Measurements from ENCODE around the gene LAMA3.

Gene LAMA3

DNA sequence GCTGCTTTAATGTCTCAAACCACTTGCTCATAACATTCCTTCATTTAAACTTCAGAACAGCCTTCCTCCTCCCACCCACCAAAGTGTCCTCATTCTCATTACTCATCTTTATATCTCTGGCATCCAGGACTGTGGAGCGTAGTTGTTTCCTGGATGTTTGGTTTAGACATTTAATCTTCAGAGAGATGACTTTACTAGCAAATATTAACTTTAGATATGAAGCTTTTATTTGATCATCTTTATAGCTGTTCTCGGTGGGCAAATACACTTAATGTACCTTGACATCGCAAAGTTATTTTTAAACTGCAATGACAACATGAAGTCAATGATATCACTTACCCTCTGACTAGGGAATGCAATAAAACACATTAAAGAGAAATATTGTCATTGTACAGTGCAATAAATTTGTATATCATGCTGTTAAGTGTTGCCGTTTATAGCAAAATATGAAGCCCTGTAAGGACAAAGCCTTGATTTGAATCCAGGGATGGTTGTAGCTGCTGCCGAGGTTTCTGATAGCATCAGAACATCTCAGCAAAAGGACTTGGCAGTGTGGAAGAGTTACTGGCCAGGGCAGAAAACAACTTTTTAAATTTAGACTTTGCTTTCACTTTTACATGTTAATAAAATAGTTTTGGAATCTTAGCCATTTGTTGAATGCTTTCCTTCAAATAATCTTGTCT is 4.6 kb upstream of the LAMA3 start:
- H3K4me3 ChIP-seq (ENCODE audit: low read length in 2 of 2) = no peak overlapping the region
- H3K36me3 ChIP-seq (ENCODE audit: control insufficient read depth in 2 of 2, insufficient read depth in 2 of 2, low read length in 2 of 2) = no peaks in the 10 kb centered on the region
- no peak overlapping the region for H3K9ac ChIP-seq (ENCODE audit: low read depth in 1 of 2, low read length in 2 of 2)
- peaks cover 8 to 13% of the 10 kb centered on the region in 2 donors for H3K27me3 ChIP-seq (ENCODE audit: control insufficient read depth in 2 of 2, insufficient read depth in 2 of 2, low read length in 2 of 2)
- peaks cover 3 to 14% of the 10 kb centered on the region in 2 donors for H3K4me1 ChIP-seq (ENCODE audit: control insufficient read depth in 2 of 2, insufficient read depth in 2 of 2, low read length in 2 of 2)
- H3K9me3 ChIP-seq (ENCODE audit: control insufficient read depth in 2 of 2, low read length in 2 of 2) = no peaks in the 10 kb centered on the region
- H3K27ac ChIP-seq (ENCODE audit: low read depth in 2 of 2, low read length in 2 of 2) = peak overlapping the region in 1 of 2 donors; percentile 39

DNA sequence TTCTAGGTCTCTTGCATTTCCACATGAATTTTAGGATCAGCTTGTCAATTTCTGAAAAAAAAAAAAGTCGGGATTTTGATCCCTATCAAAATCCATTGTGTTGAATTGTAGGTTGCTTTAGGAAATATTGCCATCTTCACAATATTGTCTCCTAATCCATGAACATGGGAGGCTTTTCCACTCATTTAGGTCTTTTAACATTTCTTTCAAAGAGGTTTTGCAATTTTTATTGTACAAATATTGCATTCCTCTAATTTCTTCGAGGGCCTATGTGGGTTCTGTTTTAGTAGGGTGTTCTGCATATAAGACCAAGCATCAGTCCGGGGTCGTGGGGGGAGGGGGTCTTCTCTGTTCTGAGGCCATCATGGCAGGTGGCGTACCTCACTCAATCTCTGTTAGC is 725 bp upstream of the LAMA3 start:
- H3K27me3 ChIP-seq (ENCODE audit: control insufficient read depth in 2 of 2, insufficient read depth in 2 of 2, low read length in 2 of 2) = peaks cover 12 to 14% of the 10 kb centered on the region in 2 donors
- no peaks in the 10 kb centered on the region for H3K9me3 ChIP-seq (ENCODE audit: control insufficient read depth in 2 of 2, low read length in 2 of 2)
- no peak overlapping the region for H3K9ac ChIP-seq (ENCODE audit: low read depth in 1 of 2, low read length in 2 of 2)
- H3K27ac ChIP-seq (ENCODE audit: low read depth in 2 of 2, low read length in 2 of 2) = no peak overlapping the region
- peaks cover 3 to 14% of the 10 kb centered on the region in 2 donors for H3K4me1 ChIP-seq (ENCODE audit: control insufficient read depth in 2 of 2, insufficient read depth in 2 of 2, low read length in 2 of 2)
- no peaks in the 10 kb centered on the region for H3K36me3 ChIP-seq (ENCODE audit: control insufficient read depth in 2 of 2, insufficient read depth in 2 of 2, low read length in 2 of 2)
- peak overlapping the region; percentile 62 to 70 for H3K4me3 ChIP-seq (ENCODE audit: low read length in 2 of 2)

GRCh38 chr18:23689616-23690504 is 607 bp downstream of the LAMA3 start:
- Histone ChIP-seq H3K4me1 (ENCODE audit: control insufficient read depth in 2 of 2, insufficient read depth in 2 of 2, low read length in 2 of 2) (peaks cover 3 to 13% of the 10 kb centered on the region in 2 donors), H3K36me3 (ENCODE audit: control insufficient read depth in 2 of 2, insufficient read depth in 2 of 2, low read length in 2 of 2) (no peaks in the 10 kb centered on the region), H3K27ac (ENCODE audit: low read depth in 2 of 2, low read length in 2 of 2) (no peak overlapping the region), H3K4me3 (ENCODE audit: low read length in 2 of 2) (peak overlapping the region; percentile 62 to 70), H3K9me3 (ENCODE audit: control insufficient read depth in 2 of 2, low read length in 2 of 2) (no peaks in the 10 kb centered on the region), H3K9ac (ENCODE audit: low read depth in 1 of 2, low read length in 2 of 2) (peak overlapping the region in 1 of 2 donors; percentile 61), H3K27me3 (ENCODE audit: control insufficient read depth in 2 of 2, insufficient read depth in 2 of 2, low read length in 2 of 2) (peaks cover 12 to 14% of the 10 kb centered on the region in 2 donors)

DNA sequence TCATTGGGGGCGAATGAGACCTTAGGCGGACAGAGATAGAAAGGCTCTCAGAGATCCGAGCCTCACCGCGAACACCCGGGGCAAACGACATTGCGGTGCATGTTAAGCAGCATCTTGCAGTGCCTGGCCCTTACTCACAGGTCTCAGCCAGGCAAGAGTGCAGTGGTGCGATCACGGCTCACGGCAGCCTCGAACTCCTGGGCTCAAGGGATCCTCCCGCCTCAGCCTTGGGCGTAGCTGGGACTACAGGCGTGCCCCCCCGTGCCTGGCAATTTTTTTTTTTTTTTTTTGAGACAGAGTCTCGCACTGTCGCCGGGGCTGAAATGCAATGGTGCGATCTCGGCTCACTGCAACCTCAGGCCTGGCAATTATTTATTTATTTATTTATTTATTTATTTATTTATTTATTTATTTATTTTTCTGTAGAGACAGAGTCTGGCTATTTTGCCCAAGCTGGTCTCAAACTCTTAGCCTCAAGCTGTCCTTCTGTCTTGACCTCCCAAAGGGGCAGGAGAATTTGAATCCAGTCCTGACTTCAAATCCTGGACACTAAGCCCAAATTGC is 1.3 kb downstream of the LAMA3 start:
- Histone ChIP-seq H3K36me3 (ENCODE audit: control insufficient read depth in 2 of 2, insufficient read depth in 2 of 2, low read length in 2 of 2) (no peaks in the 10 kb centered on the region), H3K9ac (ENCODE audit: low read depth in 1 of 2, low read length in 2 of 2) (peak overlapping the region in 1 of 2 donors; percentile 61), H3K27ac (ENCODE audit: low read depth in 2 of 2, low read length in 2 of 2) (no peak overlapping the region), H3K4me3 (ENCODE audit: low read length in 2 of 2) (peak overlapping the region; percentile 62 to 70), H3K4me1 (ENCODE audit: control insufficient read depth in 2 of 2, insufficient read depth in 2 of 2, low read length in 2 of 2) (peaks cover 3 to 13% of the 10 kb centered on the region in 2 donors), H3K27me3 (ENCODE audit: control insufficient read depth in 2 of 2, insufficient read depth in 2 of 2, low read length in 2 of 2) (peaks cover 12 to 14% of the 10 kb centered on the region in 2 donors), H3K9me3 (ENCODE audit: control insufficient read depth in 2 of 2, low read length in 2 of 2) (no peaks in the 10 kb centered on the region)

DNA sequence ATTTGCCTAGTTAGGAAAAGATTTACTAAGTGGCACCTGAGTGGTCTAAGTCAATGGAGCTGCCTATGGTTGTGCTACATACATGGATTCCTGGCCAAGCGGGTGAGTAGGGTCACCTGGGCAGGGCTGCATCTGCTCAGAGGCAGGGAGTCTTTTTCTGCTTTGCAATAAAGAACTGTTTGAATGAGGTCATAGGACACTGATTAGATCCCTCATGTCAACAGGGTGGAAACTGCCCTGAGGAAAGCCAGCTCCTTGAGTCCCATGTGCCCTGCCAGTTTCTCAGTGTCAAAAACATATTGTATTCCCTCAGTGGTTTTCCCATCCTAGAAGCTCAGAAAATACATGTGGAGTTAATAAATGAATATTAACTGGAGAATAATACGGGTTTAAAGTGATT is 4.6 kb downstream of the LAMA3 start:
- H3K27me3 ChIP-seq (ENCODE audit: control insufficient read depth in 2 of 2, insufficient read depth in 2 of 2, low read length in 2 of 2) = peaks cover 8 to 9% of the 10 kb centered on the region in 2 donors
- H3K4me3 ChIP-seq (ENCODE audit: low read length in 2 of 2) = no peak overlapping the region
- no peak overlapping the region for H3K27ac ChIP-seq (ENCODE audit: low read depth in 2 of 2, low read length in 2 of 2)
- peaks cover 1 to 7% of the 10 kb centered on the region in 2 donors for H3K4me1 ChIP-seq (ENCODE audit: control insufficient read depth in 2 of 2, insufficient read depth in 2 of 2, low read length in 2 of 2)
- H3K9me3 ChIP-seq (ENCODE audit: control insufficient read depth in 2 of 2, low read length in 2 of 2) = no peaks in the 10 kb centered on the region
- H3K9ac ChIP-seq (ENCODE audit: low read depth in 1 of 2, low read length in 2 of 2) = no peak overlapping the region
- H3K36me3 ChIP-seq (ENCODE audit: control insufficient read depth in 2 of 2, insufficient read depth in 2 of 2, low read length in 2 of 2) = no peaks in the 10 kb centered on the region

GRCh38 chr18:23694637-23695430 is 5.6 kb downstream of the LAMA3 start:
- Histone ChIP-seq H3K4me1 (ENCODE audit: control insufficient read depth in 2 of 2, insufficient read depth in 2 of 2, low read length in 2 of 2) (peaks cover 0 to 2% of the 10 kb centered on the region in 2 donors), H3K9ac (ENCODE audit: low read depth in 1 of 2, low read length in 2 of 2) (no peak overlapping the region), H3K36me3 (ENCODE audit: control insufficient read depth in 2 of 2, insufficient read depth in 2 of 2, low read length in 2 of 2) (no peaks in the 10 kb centered on the region), H3K9me3 (ENCODE audit: control insufficient read depth in 2 of 2, low read length in 2 of 2) (no peaks in the 10 kb centered on the region), H3K27ac (ENCODE audit: low read depth in 2 of 2, low read length in 2 of 2) (peak overlapping the region in 1 of 2 donors; percentile 4), H3K27me3 (ENCODE audit: control insufficient read depth in 2 of 2, insufficient read depth in 2 of 2, low read length in 2 of 2) (peaks cover 8% of the 10 kb centered on the region in 2 donors), H3K4me3 (ENCODE audit: low read length in 2 of 2) (no peak overlapping the region)

DNA sequence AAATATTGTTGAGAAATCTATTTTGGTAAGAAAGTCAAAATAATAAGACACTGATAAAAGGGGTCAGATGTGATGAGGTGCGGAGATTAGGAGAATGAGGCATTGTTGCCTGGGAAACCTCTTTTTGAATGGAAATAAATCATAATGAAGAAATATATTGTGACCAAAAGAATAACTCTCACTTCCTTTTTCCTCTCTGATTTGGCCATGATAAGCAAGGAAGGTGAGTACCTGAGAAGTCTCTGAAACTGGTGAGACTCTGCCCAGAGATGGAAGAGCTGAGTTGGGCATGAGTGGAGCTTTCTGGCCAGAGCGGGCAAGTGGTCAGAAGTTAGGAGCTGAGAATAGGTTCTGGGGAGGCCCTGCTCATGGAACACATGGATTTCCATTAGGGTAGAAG is 11.8 kb downstream of the LAMA3 start:
- peaks cover 0 to 2% of the 10 kb centered on the region in 2 donors for H3K27me3 ChIP-seq (ENCODE audit: control insufficient read depth in 2 of 2, insufficient read depth in 2 of 2, low read length in 2 of 2)
- H3K4me1 ChIP-seq (ENCODE audit: control insufficient read depth in 2 of 2, insufficient read depth in 2 of 2, low read length in 2 of 2) = peaks cover 0 to 2% of the 10 kb centered on the region in 2 donors
- no peak overlapping the region for H3K9ac ChIP-seq (ENCODE audit: low read depth in 1 of 2, low read length in 2 of 2)
- no peak overlapping the region for H3K27ac ChIP-seq (ENCODE audit: low read depth in 2 of 2, low read length in 2 of 2)
- H3K9me3 ChIP-seq (ENCODE audit: control insufficient read depth in 2 of 2, low read length in 2 of 2) = no peaks in the 10 kb centered on the region
- H3K4me3 ChIP-seq (ENCODE audit: low read length in 2 of 2) = no peak overlapping the region
- H3K36me3 ChIP-seq (ENCODE audit: control insufficient read depth in 2 of 2, insufficient read depth in 2 of 2, low read length in 2 of 2) = no peaks in the 10 kb centered on the region

- Histone ChIP-seq H3K4me1 (ENCODE audit: control insufficient read depth in 2 of 2, insufficient read depth in 2 of 2, low read length in 2 of 2) (peaks cover 0 to 2% of the 10 kb centered on the region in 2 donors), H3K9me3 (ENCODE audit: control insufficient read depth in 2 of 2, low read length in 2 of 2) (no peaks in the 10 kb centered on the region), H3K4me3 (ENCODE audit: low read length in 2 of 2) (no peak overlapping the region), H3K27me3 (ENCODE audit: control insufficient read depth in 2 of 2, insufficient read depth in 2 of 2, low read length in 2 of 2) (peaks cover 0 to 2% of the 10 kb centered on the region in 2 donors), H3K9ac (ENCODE audit: low read depth in 1 of 2, low read length in 2 of 2) (no peak overlapping the region), H3K27ac (ENCODE audit: low read depth in 2 of 2, low read length in 2 of 2) (no peak overlapping the region), H3K36me3 (ENCODE audit: control insufficient read depth in 2 of 2, insufficient read depth in 2 of 2, low read length in 2 of 2) (no peaks in the 10 kb centered on the region)
Measured at GRCh38 chr18:23701544-23702064, 12.4 kb downstream of the LAMA3 start.

GRCh38 chr18:23702606-23703005 is 13.4 kb downstream of the LAMA3 start:
- Histone ChIP-seq H3K9me3 (ENCODE audit: control insufficient read depth in 2 of 2, low read length in 2 of 2) (no peaks in the 10 kb centered on the region), H3K27me3 (ENCODE audit: control insufficient read depth in 2 of 2, insufficient read depth in 2 of 2, low read length in 2 of 2) (peaks cover 0 to 2% of the 10 kb centered on the region in 2 donors), H3K27ac (ENCODE audit: low read depth in 2 of 2, low read length in 2 of 2) (no peak overlapping the region), H3K9ac (ENCODE audit: low read depth in 1 of 2, low read length in 2 of 2) (no peak overlapping the region), H3K4me1 (ENCODE audit: control insufficient read depth in 2 of 2, insufficient read depth in 2 of 2, low read length in 2 of 2) (peaks cover 0 to 2% of the 10 kb centered on the region in 2 donors), H3K36me3 (ENCODE audit: control insufficient read depth in 2 of 2, insufficient read depth in 2 of 2, low read length in 2 of 2) (no peaks in the 10 kb centered on the region), H3K4me3 (ENCODE audit: low read length in 2 of 2) (no peak overlapping the region)
